ELR (cell line): ENCODE results near the gene SHISA9.
A peak's percentile ranks its signal among the peaks of the same experiment; 100 is the strongest.
"Not testable (repeated sequence)": the region's sequence is repeated elsewhere in the genome, so short reads cannot be mapped to it uniquely, and the experiment has no call there.

Experiments used
- DNase-seq: peaks from one replicate; pipeline ENCODE4 v3.0.0-alpha.2; 2015; ENCODE audit warnings: low read depth

SHISA9 gene

GRCh38 chr16:12900156-12900555 lies 1.2 kb upstream of the SHISA9 start:
- DNase-seq, result no peak

- DNase-seq, result peak; percentile 2
These were observed 697 bp upstream of the SHISA9 start for GRCh38 chr16:12900599-12901203.

- no peak for DNase-seq
These were observed 198 bp upstream of the SHISA9 start for GRCh38 chr16:12901204-12901596.

- no peak for DNase-seq
These were observed 1.3 kb downstream of the SHISA9 start for GRCh38 chr16:12902511-12903372.

GRCh38 chr16:12903407-12904328 lies 2.3 kb downstream of the SHISA9 start:
- no peak for DNase-seq

DNA sequence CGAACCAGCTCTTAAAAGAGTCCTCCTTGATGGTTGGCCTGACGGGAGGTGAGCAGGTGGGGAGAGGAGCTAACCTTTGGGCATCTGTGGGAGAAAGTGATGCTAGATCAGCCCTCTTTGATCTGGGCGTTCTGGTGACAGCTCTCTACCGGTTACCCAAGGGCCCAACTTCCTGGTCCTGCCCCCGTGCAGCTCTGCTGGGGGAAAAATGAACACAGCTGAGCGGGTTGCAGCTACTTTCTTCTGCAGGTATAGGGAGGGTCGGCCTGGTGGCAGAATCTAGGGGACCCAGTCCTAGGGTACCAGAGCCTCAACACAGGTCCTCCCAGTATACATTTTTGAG lies 2.9 kb downstream of the SHISA9 start:
- no peak for DNase-seq

DNA sequence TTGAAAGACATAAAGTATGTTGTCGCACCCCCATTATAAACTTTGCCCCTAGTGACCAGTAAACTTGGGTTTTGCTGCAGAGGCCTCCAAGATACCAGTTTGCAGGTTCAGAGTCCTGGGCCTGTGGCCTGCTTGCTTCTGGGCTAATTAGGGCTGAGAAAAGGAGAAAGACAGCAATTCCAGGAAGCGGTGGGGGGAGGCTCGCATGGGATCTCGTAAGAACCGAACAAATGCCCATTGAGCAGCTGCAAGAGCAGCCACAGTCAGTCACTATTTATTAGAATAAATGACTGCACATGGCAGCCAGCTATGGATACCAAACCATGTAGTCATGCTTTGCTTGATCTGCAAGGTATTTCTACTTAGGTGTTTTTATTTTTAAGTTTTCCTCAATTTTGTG lies 4.9 kb downstream of the SHISA9 start:
- DNase-seq, result no peak

GRCh38 chr16:12906765-12907516 lies 5.5 kb downstream of the SHISA9 start:
- DNase-seq, result no peak

GRCh38 chr16:12907670-12908233 lies 6.4 kb downstream of the SHISA9 start:
- DNase-seq, result peak; percentile 4

DNA sequence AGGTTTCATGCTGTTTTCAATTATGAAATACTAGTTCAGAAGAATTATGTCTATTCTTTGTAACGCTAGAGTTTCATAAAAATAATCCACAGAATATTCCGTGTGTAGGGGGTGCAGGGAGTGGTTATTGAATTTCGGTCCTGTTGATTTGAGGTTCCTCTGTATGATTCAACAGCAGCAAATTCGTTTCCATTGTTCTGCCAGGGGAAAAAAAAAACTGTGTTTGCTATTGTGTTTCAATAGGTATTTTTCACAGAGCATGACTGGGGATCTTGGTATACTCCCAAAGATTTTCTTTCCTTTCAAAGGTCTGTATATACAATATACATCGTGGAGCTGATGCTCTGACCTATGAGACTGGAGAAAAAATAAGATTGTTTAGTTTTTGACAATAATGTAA lies 15.8 kb downstream of the SHISA9 start:
- DNase-seq, result no peak

GRCh38 chr16:12917653-12918052 lies 16.3 kb downstream of the SHISA9 start:
- DNase-seq, result no peak

DNA sequence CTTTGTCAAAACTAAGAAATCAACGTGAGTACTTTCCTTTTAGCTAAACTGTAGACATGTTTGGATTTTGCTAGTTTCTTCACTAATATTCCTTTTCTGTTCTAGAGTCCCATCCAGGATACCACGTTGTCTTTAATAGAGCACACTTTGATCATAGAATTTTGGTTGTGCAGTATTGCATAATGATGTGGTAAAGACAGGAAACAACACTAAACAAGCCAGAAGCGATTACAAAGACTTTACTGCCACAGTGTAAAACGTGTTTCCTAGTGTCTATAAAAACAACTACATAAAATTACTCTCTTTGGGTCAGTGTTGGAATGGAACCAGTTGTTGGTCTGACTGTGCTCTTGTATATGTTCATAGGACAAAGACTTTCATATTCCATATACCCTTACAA lies 19.3 kb downstream of the SHISA9 start:
- no peak for DNase-seq

DNA sequence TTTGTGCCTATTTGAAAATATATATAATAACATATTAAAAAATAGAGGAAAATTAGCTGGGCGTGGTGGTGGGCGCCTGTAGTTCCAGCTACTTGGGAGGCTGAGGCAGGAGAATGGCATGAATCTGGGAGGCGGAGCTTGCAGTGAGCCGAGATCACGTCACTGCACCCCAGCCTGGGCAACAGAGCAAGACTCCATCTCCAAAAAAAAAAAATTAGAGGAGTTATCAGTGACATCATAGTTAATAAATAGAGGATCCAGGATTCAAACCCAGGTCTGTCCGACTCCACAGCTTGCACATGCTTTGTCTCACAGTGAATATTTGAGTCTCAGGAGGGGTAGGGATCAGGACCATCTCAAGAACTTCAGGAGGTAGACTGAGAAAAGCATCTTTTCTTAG lies 22.2 kb downstream of the SHISA9 start:
- DNase-seq, result not testable (repeated sequence)

GRCh38 chr16:12925026-12925800 lies 23.8 kb downstream of the SHISA9 start:
- no peak for DNase-seq

GRCh38 chr16:12927591-12927990 lies 26.2 kb downstream of the SHISA9 start:
- no peak for DNase-seq

DNA sequence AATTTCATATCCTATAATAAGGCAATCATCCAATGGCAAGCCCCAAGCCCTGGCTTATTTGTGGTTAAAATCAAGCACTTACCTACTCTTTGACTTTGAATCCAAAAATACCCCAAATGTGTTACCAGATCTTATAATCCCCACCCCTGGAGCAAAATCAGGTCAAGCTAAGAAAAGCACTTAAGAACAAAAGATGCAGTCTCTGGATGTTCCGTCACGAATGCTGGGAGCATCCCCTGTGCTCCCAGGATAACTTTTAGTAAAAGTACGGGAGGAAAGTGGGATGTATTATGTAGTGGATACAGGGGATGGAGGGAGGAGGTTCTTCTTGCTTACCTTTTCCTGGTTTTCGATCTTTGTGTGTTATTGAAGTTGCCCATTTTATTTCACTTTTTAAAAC lies 29.5 kb downstream of the SHISA9 start:
- DNase-seq, result no peak

DNA sequence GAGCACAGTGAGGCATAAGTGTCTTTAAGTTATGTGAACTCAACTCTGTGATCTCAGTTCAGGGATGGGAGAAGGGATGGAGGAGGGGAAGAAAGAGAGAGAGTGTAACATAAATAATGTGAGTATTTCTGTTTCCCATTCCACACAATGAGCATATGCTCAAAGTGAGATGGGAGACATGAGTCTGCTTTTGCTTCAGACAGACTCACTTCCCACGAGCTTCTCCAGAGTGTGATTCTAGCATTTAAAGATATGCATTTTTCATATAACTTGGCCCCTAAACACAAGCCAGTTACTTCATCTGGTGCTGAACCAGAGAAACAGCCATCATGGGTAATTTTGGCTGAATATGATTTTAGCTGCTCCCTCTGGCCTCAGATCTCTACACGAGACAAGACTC lies 35.0 kb downstream of the SHISA9 start:
- no peak for DNase-seq

- DNase-seq, result no peak
These were observed 40.5 kb downstream of the SHISA9 start for GRCh38 chr16:12941896-12942295.

- DNase-seq, result no peak
These were observed 41.5 kb downstream of the SHISA9 start for GRCh38 chr16:12942861-12943260.

DNA sequence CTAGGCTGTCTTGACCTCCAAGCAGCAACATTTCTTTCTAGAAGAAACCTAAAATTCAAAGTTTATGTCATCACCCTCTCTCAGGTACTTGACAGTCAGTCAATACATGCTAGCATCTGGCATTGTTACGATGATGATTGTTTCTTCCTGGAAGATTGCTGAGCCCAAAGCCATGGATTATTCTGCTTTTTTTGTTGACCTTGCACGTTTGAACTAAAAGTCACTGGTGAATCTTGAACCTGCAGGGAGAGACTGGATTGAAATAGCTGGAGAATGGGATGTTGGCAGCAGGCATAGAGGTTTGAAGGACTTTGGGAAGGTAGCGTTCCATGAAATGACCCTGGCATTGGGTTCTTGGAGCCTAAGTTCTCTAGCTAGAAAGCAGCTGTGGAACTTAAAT lies 42.9 kb downstream of the SHISA9 start:
- no peak for DNase-seq

DNA sequence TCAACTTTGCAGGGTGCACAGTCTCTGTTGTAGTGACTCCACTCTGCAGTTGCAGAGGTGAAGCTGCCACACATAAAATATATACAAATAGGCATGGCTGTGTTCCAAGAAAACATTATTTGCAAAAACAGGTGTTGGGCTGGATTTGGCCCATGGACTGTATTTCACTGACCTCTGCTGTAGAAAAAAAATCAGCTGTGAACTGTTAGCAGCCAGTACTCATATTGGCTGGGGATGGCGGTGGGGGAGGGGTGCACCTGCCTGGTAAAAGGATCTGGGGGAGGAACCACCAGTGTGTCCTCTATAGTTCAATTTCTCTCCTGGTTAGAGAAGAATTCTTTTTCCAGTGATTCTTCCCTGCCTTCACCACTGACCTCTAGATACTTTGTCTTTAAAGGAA lies 50.0 kb downstream of the SHISA9 start:
- no peak for DNase-seq
